Endometrial microvascular endothelial cells (primary cell): Measurements from ENCODE around the gene ACTA2. TPM values are rescaled to one million over a fixed set of nuclear protein-coding genes. Genes with fewer than 3 reads are reported as not detected.

ENCODE experiments used
- in situ Hi-C: cut with HindIII; loops from 2 replicates; pipeline ENCODE4 v1.10.0; 2017; ENCODE audit warnings: low sequenced_read_pairs, low pct_unique_long_range_greater_than_20kb; ENCODE audit errors: inconsistent ontology term
- total RNA-seq: library from RNA; depleted of rRNA; stranded (reverse); fragments of >200 nt; gene quantifications from one replicate; pipeline ENCODE4 v1.2.3, GENCODE V29; 2015; ENCODE audit errors: inconsistent ontology term

The ACTA2 gene
- total RNA-seq, 1 donor from 2014 or later, result 36.9 TPM

DNA sequence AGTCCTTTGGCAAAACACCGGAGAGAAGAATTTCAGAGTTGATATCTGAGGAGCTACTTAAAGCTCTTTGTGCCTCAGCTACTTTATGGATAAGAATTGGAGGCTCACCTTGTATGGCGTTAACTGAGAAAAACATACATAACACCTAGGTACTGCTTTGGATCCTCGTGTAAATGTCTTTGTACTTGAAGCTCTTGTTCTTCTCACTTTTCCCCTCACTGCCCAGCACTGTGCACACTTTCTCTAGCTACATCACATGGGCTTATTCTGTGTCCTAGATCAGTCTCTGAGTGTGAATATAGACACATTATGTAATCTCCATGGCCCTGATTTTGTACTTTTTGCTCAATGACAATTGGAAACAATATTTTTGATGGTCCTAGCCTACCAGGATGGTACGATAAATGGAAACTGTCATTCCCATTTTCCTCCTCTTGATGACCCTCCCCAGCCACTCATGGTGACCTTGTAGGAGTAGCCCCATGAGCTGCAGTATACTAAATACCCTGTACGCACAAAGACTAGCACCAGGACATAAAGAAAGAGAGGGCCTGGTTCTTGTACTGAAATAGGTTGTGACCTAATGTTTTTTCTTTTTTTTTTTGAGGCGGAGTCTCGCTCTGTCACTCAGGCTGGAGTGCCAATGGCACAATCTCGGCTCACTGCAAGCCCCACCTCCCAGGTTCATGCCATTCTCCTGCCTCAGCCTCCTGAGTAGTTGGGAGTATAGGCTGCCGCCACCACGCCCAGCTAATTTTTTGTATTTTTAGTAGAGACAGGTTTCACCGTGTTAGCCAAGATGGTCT, 50.4 kb downstream of the ACTA2 start:
- in situ Hi-C loops, result no loop called here

GRCh38 chr10:88901206-88901983, 51.2 kb downstream of the ACTA2 start:
- in situ Hi-C loops, result no loop called here

DNA sequence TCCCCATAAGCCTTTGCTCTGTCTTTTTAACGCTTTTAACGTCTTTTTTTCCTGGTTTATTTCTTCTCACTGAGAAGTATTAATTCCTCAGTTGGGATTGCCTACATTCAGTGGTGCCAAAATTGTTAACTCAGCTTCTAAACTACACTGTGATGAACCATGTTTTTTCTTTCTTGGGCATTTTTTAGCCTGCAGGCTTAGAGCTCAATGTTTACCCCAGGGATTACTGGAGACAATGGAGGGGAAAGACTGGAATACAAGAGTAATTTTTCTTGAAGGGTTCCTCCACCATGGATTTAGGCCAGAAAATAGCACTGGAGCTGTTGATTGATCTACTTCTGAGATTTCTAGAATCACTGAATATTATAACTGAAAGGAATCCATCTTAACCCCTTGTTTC, 52.7 kb downstream of the ACTA2 start:
- in situ Hi-C loops, result no loop called here

- in situ Hi-C loops, result no loop called here
Measured at GRCh38 chr10:88898727-88899126, 53.8 kb downstream of the ACTA2 start.

- in situ Hi-C loops, result no loop called here
Measured at GRCh38 chr10:88896994-88897853, 55.3 kb downstream of the ACTA2 start.

GRCh38 chr10:88896372-88896993, 56.1 kb downstream of the ACTA2 start:
- in situ Hi-C loops, result no loop called here

GRCh38 chr10:88895250-88895649, 57.3 kb downstream of the ACTA2 start:
- in situ Hi-C loops, result no loop called here

DNA sequence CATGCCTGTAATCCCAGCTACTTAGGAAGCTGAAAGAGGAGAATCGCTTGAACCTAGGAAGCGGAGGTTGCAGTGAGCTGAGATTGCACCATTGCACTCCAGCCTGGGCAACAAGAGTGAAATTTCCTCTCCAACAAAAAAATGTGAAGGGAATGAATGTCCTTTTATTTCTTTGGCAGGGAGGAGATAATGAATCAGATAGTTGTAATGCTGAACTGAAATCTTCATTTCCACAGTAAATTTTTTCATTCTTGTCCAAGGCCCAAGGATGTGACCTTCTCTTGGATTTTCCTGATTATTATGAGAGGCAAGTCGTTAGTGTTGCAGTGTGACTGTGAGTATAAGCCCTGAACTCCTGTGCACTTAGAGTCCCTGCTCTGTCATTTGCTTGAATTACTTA, 59.0 kb downstream of the ACTA2 start:
- in situ Hi-C loops, result no loop called here

DNA sequence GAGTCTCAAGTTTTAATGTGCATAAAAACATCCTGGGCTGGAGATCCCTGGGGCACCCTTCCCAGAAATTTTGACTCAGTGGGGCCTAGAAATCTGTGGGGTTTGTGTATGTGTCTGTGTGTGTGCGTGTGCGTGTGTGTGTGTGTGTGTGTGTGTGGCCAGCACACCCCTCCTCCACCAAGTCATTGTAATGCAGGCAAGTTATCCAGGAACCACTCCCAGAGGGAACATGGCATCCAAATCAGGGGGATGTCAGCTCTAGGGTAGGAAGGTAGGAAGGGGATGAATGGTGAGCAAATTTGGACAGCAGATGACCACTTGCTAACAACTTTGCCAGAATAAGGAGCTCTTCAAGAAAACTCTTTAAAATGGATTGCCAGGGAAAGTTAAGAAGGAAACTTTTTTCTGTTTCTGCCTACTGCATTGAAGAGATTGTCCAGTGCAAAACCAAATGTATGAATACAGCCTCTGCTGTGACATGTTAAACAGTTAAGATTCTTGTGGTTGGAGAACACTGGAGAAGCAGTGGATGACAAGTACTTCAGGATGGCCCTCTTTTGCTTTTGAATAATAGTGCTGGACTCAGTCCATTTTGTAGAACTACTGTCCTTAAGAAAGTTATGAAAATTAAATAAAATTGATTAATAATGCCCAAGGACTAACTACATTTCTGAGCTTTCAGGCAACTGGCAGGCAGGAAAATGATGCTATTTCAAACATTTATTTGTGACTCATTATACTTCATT, 60.2 kb downstream of the ACTA2 start:
- in situ Hi-C loops, result no loop called here

- in situ Hi-C loops, result no loop called here
Measured at GRCh38 chr10:88890681-88891381, 61.7 kb downstream of the ACTA2 start.

DNA sequence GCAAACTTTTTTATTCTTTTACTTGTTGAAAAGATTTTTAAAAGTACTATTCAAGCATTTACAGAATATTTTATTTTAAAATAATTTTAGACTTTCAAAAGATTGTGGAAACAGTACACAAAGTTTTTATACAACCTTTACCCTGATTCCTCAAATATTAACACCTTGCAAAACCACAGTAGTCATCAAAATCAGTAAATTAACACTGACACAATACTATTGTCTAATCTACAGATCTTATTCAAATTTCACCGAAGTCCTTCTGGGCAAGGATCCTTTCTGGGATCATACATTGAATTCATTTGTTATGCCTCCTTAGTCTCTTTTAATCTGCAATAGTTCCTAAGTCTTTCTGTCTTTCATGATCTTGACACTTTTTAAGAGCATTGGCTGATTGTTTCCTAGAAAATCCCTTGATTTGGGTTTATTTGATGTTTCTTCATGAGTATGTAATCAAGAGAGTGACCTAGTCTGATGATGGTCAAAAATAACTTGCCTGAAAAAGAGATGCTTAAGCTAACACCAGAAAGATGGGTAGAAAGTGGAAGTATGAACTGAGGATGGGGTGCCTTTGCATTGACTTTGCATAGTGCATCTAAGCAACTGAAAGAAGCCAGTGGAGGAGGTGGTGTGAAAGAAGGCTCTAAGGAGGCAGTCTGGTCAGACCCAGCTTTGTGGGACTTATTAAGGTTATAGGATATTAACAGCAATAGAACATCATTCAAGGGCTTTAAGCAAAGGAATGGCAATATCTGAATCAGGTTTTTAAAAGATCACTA, 62.8 kb downstream of the ACTA2 start:
- in situ Hi-C loops, result no loop called here

GRCh38 chr10:88888810-88889445, 63.6 kb downstream of the ACTA2 start:
- in situ Hi-C loops, result no loop called here

GRCh38 chr10:88886557-88886956, 66.0 kb downstream of the ACTA2 start:
- in situ Hi-C loops, result no loop called here
